RWPE2 (cell line): ENCODE data around the gene HMX1.

ENCODE experiments used
- ATAC-seq: fragments of 200-7000 bp; cut with Tn5 transposase; 3 replicates; pipeline ENCODE4 v1.9.1; 2021; ENCODE audit warnings: low read depth
- DNase-seq: peaks from one replicate; pipeline ENCODE4 v3.0.0-alpha.2; 2020; ENCODE audit warnings: low spot score
- H3K27ac ChIP-seq: fragments of 450-650 bp; 2 replicates; pipeline ENCODE4 v1.5.1; 2017; ENCODE audit warnings: mild to moderate bottlenecking; ENCODE audit not compliant: poor library complexity, severe bottlenecking
- H3K27me3 ChIP-seq: fragments of 250-450 bp; sonication (Bioruptor Pico); 2 replicates; pipeline ENCODE4 v1.5.1; 2021; ENCODE audit warnings: mild to moderate bottlenecking, moderate library complexity; ENCODE audit not compliant: insufficient read depth, poor library complexity, severe bottlenecking
- H3K36me3 ChIP-seq: fragments of 250-450 bp; sonication (Bioruptor Pico); 2 replicates; pipeline ENCODE4 v1.5.1; 2020; ENCODE audit warnings: low read depth, mild to moderate bottlenecking, moderate library complexity
- H3K4me1 ChIP-seq: fragments of 250-450 bp; sonication (Bioruptor Pico); 2 replicates; pipeline ENCODE4 v1.5.1; 2021; ENCODE audit warnings: mild to moderate bottlenecking, moderate library complexity; ENCODE audit not compliant: insufficient read depth, poor library complexity, severe bottlenecking
- H3K4me3 ChIP-seq: fragments of 250-450 bp; sonication (Bioruptor Pico); 2 replicates; pipeline ENCODE4 v1.5.1; 2021; ENCODE audit warnings: mild to moderate bottlenecking, moderate library complexity; ENCODE audit not compliant: severe bottlenecking
- H3K9me3 ChIP-seq: fragments of 250-450 bp; sonication (Bioruptor Pico); 2 replicates; pipeline ENCODE4 v1.5.1; 2021; ENCODE audit warnings: mild to moderate bottlenecking, moderate library complexity; ENCODE audit not compliant: severe bottlenecking
- CTCF ChIP-seq: fragments of 450-650 bp; IDR thresholded peaks from one replicate; pipeline ENCODE4 v1.5.1; 2017; ENCODE audit warnings: mild to moderate bottlenecking, moderate library complexity; ENCODE audit not compliant: poor library complexity, severe bottlenecking

HMX1 gene

GRCh38 chr4:8867624-8868320 lies 3.9 kb downstream of the HMX1 start:
- ATAC-seq (no peak), DNase-seq (no peak)
- H3K36me3 ChIP-seq: no peaks in the 10 kb centered on the region
- no peaks in the 10 kb centered on the region for H3K4me1 ChIP-seq
- no peaks in the 10 kb centered on the region for H3K9me3 ChIP-seq
- no peak for TF ChIP-seq CTCF
- no peak overlapping the region for H3K4me3 ChIP-seq
- no peak overlapping the region for H3K27ac ChIP-seq
- peaks cover 90% of the 10 kb centered on the region for H3K27me3 ChIP-seq

GRCh38 chr4:8866828-8867623 lies 4.6 kb downstream of the HMX1 start:
- Histone ChIP-seq H3K27me3 (peaks cover 90% of the 10 kb centered on the region), H3K9me3 (no peaks in the 10 kb centered on the region), H3K4me1 (no peaks in the 10 kb centered on the region), H3K27ac (no peak overlapping the region), H3K36me3 (no peaks in the 10 kb centered on the region), H3K4me3 (no peak overlapping the region)
- TF ChIP-seq CTCF: no peak
- no peak for DNase-seq
- ATAC-seq: no peak

GRCh38 chr4:8866421-8866820 lies 5.2 kb downstream of the HMX1 start:
- no peaks in the 10 kb centered on the region for H3K4me1 ChIP-seq
- no peaks in the 10 kb centered on the region for H3K9me3 ChIP-seq
- no peak overlapping the region for H3K4me3 ChIP-seq
- peaks cover 94% of the 10 kb centered on the region for H3K27me3 ChIP-seq
- no peak overlapping the region for H3K27ac ChIP-seq
- H3K36me3 ChIP-seq: no peaks in the 10 kb centered on the region
- DNase-seq (no peak), ATAC-seq (no peak)
- TF ChIP-seq CTCF: no peak

- Histone ChIP-seq H3K9me3 (no peaks in the 10 kb centered on the region), H3K27ac (no peak overlapping the region), H3K36me3 (no peaks in the 10 kb centered on the region), H3K27me3 (peaks cover 94% of the 10 kb centered on the region), H3K4me1 (no peaks in the 10 kb centered on the region), H3K4me3 (no peak overlapping the region)
- ATAC-seq (no peak), DNase-seq (no peak)
- TF ChIP-seq CTCF: no peak
These were observed 5.8 kb downstream of the HMX1 start for GRCh38 chr4:8865681-8866310.
